GM21723 (cell line): ENCODE measurements around the gene NCBP1.
A peak's percentile ranks its signal among the peaks of the same experiment; 100 is the strongest.

ENCODE experiments used
- ATAC-seq: cut with Tn5 transposase; IDR thresholded peaks from one replicate; pipeline ENCODE4 v1.9.1; 2021; ENCODE audit warnings: mild to moderate bottlenecking, moderate library complexity; ENCODE audit not compliant: unreplicated experiment

NCBP1 gene

GRCh38 chr9:97706246-97706645 lies 72.6 kb downstream of the NCBP1 start:
- no peak for ATAC-seq

GRCh38 chr9:97710356-97711222 lies 77.0 kb downstream of the NCBP1 start:
- ATAC-seq: peak; percentile 79

DNA sequence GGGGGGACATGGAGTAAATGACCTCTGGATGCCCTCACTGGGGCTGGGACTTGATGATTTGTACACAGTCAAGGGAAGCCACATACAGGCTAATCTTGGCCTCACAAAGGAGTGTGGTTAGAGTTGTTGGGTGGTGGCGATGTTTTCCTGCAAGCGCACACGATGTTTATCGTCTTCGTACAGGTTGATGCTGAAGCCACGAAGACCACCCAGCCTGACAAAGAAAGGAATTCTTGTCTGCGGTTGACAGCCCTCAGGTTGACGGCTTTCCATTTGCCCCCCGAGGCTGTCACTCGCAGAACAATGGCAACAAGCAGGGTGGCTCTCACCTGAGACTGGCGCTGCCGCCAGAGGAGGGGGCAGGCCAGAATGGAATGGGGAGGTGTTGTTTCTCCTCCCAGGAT lies 77.6 kb downstream of the NCBP1 start:
- ATAC-seq: no peak

- ATAC-seq: no peak
These were observed 80.8 kb downstream of the NCBP1 start for GRCh38 chr9:97714435-97714834.

DNA sequence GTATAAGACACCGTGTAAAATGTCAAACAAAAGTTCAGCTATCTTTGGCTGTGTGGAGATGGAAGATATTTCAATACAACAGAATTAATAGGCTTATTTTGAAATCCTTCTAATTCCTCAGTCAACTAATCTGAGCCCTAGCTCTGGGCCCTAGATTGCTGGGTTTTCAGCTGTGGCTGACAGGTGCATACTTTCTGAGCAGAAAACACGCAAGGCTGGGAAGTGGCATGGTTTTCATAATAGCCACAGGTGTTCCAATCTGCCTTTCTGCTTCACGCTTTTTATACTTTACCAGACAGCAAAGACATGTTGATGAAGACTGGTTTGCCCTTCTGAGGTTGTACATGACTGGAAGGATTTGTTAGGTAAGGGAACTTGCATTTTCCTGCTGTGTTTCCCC lies 84.2 kb downstream of the NCBP1 start:
- ATAC-seq: no peak

DNA sequence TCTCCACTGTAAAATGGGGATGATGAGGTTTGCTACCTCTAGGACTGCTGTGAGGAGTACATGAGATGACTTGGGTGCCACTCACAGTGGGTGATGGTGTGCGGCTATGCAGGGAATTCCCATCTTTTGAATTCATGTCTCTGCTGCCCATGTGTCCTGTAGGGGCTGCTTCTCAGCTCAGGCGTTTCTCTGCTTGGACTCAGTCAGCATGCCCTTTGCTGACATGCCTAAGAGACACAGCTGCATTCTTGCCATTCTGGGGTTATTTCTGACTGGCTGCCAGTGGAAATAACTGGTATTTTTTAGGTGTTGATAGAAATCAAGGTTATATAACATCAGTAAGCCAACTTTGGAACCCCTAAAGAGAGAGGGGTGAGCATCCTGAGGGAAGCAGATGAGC lies 87.8 kb downstream of the NCBP1 start:
- ATAC-seq: no peak

- no peak for ATAC-seq
These were observed 88.7 kb downstream of the NCBP1 start for GRCh38 chr9:97722331-97722730.
